Activated CD8-positive, alpha-beta memory T cell treated with anti-CD3 and anti-CD28 coated beads for 48 hours (primary cell): ENCODE measurements around the gene CACNA1G.
A peak's percentile ranks its signal among the peaks of the same experiment; 100 is the strongest.

Source experiments
- DNase-seq, 3 experiments: peaks; one replicate each; pipeline ENCODE4 v3.0.0-alpha.2; 2020; ENCODE audit warnings: low read depth in 2 of 3, low spot score in 2 of 3

Gene CACNA1G

DNA sequence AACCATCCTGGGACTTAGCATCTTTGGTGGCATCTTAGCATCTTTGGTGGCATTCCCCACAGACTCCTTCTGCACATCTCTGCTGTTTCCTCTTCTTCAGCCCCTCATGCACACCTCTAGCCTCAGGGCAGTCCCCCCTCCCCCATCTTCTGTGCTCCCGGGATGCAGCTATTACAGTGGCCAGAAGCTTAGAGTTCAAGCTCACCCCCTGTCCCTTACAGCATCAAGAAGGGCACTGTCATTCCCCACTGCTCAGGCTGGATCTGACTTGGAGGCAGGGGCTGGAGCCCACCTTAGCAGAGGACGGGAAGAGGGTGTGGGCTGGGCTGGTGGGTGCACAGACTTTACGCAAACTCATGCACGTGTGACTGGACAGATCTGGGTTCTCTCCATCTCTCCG lies 27.3 kb upstream of the CACNA1G start:
- DNase-seq, result no peak

DNA sequence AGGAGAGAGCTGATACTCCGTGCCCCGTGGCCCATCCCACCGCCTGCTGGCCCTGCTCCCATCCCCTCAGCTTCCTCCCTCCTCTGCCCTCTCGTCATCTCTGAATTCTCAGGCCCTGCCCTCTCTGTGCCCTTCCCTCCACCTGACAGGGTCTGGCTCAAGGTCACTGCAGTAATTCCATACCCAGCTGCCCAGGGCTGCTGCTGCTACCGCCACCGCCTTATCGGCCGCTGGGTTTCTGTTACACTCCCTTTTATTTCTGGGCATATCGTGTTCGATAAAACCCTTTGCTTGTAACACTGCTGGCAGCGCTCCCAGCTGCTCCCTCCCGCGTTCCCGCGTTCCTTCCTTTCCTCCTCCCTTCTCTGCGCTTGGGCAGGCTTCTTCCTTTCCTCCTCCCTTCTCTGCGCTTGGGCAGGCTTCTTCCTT lies 26.8 kb upstream of the CACNA1G start:
- DNase-seq, result no peak

DNA sequence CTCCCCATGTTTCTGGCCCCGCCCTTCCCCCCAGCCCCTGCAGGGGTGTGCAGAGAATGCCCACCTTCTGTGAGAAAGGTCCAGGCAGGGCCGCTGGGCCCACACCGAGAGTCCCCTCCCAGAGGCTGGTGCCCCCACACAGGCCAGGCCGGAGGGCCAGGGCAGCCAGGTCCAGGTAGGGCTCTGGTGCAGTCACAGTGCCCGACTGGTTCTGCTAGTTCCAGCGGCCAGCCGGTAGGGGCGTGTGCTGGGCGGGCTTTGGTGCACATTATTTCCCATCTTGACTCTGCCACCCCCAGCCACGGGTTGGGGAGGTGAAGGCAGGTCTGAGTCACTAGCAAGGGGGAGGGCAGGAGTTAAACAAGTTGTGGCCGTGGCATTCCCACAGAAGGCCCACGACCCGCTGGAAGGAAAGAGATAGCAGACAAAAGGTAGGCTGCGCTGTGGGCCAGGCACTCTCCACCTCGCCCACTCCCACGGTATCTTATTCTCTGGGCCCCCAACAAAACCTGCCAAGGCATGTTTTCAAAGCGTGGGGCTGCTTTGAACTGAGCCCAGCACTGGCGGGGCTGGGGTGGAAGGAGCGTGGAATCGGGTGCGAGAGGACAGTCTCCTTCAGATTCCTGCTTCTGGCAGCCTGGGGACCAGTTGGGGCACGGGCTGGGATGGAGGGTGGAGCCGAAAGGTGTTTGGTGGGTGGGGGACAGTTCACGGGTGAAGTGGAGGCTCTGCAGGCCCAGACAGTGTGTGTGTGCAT lies 26.1 kb upstream of the CACNA1G start:
- DNase-seq, result no peak

DNA sequence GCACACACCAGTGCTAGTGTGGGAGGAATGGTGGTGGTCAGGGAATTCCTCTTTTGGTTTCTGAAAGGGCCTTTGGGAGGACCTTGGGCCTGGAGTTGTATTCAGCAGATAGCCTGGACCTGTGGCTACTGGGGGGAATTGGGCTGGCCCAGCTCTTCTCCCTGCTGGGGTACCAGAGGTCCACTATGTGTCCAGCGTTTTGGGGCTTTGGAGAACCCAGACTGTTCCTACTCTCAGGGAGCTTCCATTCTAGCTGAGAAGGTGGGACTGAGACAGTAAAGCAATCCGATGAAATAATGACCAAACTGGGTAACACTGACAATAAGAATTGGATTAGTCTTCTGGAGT lies 25.6 kb upstream of the CACNA1G start:
- DNase-seq, result no peak

DNA sequence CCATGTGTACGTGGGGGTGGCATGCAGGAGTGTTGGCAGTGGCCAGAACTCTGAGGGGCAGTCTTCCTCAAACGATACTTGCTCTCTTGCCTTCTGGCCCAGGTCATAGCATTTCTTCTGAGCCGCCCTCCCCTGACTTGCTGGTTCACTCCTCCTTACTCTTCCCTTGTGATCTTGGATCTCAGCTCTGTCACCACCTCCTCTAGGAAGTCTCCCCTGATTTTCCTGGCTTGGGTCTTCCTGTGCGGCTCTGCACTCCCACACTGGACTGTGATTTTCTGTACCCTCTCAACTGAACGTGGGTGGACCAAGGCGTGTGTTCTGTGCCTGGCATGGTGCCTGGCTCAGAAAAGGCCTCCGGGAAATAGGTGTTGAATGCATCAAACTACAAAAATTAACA lies 25.1 kb upstream of the CACNA1G start:
- DNase-seq, result no peak

DNA sequence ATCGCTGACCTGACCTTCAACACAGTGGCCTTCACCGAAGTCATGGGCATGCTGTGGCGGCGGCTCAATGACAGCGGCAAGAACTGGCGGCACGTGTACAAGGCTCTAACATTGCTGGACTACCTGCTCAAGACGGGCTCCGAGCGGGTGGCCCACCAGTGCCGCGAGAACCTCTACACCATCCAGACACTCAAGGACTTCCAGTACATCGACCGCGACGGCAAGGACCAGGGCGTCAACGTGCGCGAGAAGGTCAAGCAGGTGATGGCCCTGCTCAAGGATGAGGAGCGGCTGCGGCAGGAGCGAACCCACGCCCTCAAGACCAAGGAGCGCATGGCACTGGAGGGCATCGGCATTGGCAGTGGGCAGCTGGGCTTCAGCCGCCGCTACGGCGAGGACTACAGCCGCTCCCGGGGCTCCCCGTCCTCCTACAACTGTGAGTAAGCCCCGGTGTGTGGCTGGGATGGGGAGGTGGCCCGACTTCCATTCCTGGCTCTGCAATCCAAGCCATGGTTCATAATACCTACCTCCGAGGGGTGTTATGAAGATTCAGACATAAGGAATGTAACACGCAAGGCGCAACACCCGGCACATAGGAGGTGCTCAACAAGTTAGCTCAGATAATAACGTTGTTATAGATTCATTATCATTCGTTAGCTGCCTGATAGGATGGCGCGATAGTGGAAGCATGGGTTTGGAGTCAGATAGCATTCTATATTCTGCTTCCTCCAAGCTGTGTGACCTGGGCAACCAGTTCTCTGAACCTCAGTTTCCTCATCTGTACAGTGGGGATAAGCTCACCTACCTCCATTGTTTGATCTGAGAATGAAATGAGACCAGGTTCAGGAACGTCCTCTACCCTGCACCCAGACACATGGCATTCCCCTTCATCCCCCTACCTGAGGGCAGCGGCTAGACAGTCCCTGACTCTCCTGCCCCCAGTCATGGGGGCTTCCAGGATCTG lies 23.6 kb upstream of the CACNA1G start:
- no peak for DNase-seq

DNA sequence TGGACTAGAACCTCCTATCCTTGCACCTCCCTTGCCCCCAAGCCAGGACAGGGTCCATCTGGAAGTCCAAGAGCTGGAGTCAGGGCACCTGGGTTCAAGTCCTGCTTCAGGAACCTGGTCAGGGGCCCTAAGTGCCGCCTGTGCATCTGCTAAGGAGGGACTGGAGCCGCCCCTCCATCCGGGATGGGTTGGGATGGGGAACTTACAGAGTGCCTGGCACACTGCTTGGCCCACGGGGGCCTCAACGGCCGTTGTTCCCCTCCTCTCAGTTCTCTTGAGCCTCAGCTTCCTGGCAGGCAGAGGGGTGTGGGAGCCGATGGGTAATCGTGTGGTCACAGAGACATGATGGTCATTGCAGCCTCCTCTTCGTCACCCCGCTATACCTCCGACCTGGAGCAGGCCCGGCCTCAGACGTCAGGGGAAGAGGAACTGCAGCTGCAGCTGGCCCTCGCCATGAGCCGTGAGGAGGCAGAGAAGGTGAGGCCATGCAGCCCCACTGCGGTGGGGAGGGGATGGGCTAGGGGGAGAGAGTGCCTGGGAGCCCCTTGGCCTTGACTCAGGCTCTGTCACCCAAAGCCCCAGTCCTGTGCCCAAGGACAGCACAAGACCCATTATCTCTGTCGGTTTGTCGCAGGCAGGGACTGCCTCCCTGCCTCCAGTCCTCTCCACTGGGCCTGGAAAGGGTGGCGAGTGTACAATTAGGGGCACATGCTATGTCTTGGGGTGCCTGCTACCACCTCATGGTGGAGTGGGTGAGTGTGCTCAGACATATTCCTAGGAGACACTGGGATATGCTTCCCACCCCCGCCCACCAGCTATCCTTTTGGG lies 22.6 kb upstream of the CACNA1G start:
- no peak for DNase-seq

DNA sequence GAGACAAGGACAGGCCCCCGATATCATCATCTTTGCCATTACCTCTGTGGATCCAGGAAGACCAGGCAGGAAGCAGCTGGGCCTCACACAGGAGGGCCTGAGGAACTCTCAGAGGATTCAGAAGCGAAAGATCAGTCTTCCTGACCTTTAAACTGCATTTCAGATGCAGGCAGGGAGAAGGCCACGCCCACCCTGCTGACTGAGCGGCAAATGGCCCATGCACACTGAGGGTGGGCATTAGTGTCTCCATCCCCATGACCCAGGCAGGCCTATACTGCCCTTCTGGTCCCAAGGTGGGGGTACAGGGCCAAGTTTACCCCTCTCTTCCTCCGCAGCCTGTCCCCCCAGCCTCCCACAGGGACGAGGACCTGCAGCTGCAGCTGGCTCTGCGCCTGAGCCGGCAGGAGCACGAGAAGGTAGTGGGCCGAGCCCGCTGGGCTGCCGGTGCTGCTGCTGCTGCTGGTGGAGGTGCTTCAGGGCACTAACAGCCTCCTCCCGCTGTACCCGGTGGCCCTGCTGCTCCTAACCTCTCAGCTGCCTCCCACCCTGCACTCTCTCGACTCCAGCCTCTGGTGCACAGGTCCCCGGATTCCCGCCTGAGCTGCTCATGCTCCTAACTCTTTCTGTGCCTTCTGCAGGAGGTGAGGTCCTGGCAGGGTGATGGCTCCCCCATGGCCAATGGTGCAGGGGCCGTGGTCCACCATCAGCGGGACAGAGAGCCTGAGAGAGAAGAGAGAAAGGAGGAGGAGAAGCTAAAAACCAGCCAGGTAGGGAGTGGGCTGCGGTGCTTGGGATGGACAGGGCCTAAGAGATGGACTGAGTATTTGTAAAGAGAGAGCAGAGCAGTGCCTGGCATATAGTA lies 21.7 kb upstream of the CACNA1G start:
- DNase-seq, result no peak

DNA sequence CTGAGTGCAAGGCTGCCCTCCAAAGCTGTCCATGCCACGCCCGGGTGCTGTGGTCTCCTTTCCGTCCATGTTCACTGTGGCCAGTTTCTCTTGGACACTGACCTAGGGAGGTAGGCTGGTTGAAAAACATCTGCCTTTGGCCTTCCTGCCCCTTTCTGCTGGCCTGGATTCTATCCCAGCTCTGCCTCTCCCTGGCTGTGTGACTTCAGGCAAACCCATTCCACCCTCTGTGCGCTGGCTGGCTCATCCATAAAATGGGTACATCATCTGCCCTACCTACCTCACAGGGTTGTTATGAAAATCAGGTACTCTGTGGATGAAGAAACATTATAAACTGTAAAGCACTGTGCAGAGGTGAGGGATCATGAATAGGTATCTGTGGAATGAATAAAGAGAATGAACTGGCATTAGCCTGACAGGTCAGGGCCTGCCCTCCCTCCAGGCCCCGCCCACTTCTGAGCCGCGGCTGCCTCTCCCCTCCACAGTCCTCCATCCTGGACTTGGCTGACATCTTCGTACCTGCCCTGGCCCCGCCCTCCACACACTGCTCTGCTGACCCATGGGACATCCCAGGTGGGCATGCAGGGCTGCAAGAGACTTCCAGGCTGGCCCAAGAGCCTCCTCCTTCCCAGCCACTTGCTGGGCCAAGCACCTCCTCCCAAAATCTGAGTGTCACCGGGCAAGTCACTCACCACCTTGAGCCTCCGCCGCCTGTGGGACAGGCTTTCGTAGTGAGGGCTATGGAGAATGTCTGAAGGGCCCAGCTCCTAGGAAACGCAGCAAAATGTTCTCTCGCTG lies 20.6 kb upstream of the CACNA1G start:
- no peak for DNase-seq

DNA sequence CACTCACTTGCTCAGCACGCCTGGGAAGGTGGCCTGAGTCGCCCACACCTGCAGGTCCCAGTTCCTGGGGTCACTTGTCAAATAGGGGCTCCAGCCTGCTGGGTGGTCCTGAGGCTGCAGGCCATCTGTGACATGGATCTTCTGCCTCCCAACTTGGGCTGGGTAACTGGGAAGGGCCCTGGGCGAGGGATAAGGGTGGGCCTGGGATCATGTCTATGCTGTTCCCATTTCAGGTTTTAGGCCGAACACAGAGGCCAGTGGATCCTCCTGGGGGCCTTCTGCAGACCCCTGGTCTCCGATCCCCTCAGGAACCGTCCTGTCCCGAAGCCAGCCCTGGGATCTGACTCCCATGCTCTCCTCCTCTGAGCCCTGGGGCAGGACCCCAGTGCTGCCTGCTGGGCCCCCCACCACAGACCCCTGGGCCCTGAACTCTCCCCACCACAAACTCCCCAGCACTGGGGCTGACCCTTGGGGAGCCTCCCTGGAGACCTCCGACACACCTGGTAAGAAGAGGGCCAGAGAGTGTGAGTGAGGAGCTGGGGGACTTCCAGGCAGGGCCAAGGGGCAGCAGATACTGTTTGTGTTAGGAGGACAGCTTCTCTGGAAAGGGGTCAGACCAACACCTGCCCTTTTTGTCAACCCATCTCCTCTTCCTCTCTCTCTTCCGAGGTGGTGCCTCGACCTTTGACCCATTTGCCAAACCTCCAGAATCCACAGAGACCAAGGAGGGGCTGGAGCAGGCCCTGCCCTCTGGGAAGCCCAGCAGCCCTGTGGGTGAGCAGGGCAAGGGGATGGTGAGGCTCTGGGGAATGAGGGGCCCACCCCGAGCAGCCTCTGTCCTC lies 19.7 kb upstream of the CACNA1G start:
- no peak for DNase-seq

DNA sequence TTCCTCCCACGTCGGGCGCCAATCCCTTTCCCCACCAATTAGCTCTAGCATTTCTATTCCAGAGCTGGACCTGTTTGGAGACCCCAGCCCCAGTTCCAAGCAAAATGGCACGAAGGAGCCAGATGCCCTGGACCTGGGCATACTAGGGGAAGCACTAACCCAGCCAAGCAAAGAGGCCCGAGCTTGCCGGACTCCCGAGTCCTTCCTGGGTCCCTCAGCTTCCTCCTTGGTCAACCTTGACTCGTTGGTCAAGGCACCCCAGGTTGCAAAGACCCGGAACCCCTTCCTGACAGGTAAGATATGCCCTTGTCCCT lies 19.2 kb upstream of the CACNA1G start:
- DNase-seq, result no peak

DNA sequence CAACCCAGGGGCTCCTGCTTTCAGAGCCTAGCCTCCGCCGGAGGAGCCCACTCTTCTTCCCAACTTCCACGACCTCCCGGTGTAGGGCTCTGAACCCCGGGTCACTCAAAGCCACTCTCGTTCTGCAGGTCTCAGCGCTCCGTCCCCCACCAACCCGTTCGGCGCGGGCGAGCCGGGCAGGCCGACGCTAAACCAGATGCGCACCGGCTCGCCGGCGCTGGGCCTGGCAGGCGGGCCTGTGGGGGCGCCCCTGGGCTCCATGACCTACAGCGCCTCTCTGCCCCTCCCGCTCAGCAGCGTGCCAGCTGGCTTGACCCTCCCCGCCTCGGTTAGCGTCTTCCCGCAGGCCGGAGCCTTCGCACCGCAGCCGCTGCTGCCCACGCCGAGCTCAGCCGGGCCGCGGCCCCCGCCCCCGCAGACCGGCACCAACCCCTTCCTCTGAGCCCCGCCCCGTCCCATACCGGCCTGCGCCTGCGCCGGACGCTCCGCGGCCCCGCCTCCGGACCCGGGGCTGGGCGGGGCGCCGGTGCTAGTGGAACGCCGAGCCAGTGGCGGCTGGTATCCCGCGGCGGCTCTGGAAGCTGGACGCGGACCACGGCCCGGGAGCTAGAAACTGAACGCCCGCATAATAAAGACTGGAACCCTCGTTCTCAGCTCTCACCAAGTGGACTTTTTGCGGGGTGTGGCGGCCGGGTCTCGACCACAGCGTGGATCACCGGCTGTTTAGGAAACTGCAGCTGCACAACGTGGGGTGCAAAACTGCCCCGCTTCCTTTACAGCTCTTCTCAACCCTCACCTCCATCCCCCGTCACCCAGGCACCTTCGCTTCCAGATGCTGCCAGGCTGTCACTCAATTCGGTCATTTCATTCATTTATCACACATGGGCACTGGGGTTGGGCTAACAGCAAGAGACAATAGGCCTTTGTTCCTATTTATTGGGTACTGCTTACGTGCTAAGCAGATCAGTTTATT lies 18.5 kb upstream of the CACNA1G start:
- peak; percentile 57 to 70 (median 68) for DNase-seq

DNA sequence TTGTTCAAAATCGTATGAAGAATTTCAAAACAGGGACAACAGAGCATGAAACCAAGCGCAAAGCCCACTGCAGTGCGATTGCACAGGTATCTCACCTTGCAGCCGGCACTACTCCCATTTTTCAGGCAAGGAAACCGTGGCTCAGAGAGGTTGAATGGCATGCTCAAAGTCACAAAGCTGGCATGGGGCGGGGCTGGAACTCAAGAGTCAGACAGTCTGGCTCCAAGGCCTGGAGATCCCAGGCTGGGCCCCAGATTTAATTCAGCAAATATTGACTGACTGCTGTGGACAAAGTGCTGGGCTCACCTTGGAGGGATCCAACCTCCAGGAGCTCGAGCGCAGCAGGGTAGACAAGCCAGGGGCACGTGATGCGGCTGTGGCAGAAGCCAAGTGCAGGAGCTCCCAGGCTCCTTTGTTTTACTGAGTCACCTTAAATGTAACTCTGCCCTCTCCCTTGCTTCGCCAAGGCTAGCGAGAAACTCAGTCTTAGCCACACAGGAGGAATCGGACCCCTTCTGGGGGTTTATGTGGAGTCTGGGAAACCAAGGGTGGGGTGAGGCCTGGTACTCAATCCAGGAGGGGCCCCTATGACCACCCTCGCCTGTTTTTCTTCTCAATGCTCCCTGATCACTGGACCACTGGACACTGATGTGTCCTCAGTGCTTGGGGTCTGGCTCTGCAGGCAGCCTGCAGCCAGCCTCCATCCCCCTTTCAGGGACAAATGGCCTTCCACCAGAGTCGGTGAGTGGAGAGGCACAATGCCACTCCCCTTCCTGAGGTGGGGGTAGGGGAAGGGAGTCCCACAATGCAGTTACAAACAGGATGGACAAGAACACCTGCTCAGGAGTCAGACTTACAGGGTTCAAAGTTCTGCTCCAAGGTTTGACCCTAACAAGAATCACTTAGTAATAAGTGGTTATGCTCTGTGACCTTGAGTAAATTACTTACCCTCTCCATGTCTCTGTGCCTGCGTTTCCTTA lies 17.4 kb upstream of the CACNA1G start:
- DNase-seq, result no peak

DNA sequence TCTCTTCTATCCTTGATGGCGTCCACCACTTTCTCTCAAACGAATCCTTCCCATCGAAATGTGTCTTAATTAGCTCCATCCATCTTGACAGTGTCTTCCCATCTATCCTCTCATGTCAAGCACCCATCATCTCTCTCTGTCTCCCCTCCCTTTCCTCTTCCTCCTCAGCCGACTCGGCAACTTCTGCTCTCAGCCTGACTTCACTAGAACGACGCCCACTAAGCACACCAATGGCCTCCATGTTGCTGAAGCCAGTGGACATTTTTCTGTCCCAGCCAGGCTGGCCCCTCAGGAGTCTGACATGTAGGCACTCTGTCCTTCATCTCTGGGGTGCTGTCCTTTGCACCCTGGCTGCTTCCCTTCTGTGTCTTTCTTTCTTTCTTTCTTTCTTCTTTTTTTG lies 16.0 kb upstream of the CACNA1G start:
- no peak for DNase-seq

DNA sequence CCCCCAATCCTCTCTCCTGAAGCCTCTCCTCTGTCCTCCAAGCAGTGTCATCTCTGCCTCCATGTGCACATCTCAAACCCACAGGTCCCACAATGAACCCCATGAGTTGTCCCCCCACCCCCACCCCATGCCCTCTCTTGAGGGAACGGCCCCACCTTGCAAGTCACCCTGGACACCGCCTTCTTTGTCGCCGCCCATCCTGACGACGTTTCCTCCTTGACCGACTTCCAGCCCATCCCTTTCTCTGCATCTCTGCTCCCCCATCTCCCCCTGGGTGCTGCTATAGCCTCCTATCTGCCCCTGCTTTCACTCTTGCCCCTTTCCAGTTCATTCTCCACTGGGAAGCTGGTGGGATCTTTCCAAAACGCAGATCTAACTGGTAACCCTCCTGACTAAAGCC lies 15.2 kb upstream of the CACNA1G start:
- no peak for DNase-seq

DNA sequence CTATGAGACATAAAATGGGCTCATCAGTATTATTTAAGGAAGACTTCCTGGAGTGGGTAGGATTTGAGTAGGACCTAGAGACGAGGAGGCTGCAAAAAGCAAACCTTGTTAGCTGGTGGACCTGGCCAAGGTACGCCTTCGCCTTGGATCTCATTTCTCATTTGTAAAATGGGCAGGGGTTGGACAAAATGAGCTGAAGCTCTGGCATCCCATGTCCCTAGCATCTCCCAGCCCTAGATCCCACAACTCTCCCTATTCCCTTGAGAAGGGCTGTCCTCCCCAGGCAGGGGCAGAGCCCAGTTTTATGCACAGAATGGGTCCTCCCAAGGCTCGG lies 13.8 kb upstream of the CACNA1G start:
- no peak for DNase-seq
